HepG2 (cell line): Measurements from ENCODE around the gene MIGA2. TPM values are rescaled to one million over a fixed set of nuclear protein-coding genes. Genes with fewer than 3 reads are reported as not detected.

Source experiments
- ARID4A ChIP-seq: sonication (generic); formaldehyde crosslinking; IDR thresholded peaks from 2 replicates; pipeline ENCODE4 v1.5.0; 2020; ENCODE audit warnings: mild to moderate bottlenecking, missing genetic modification reagents, borderline replicate concordance
- ETS1 ChIP-seq: sonication (generic); formaldehyde crosslinking; IDR thresholded peaks from 2 replicates; pipeline ENCODE4 v1.4.0; 2020; ENCODE audit warnings: missing genetic modification reagents
- HDAC2 ChIP-seq: sonication (generic); formaldehyde crosslinking; IDR thresholded peaks from 2 replicates; pipeline ENCODE4 v1.4.0; 2020; ENCODE audit warnings: missing genetic modification reagents
- HIVEP1 ChIP-seq: sonication (generic); formaldehyde crosslinking; IDR thresholded peaks from 2 replicates; pipeline ENCODE4 v1.4.0; 2020; ENCODE audit warnings: mild to moderate bottlenecking, missing genetic modification reagents
- KLF16 ChIP-seq, 2 experiments: sonication (generic) in 1 of 2; formaldehyde crosslinking in 1 of 2; IDR thresholded peaks; 2 replicates each; pipeline versions ENCODE4 v1.6.1 to v1.8.0; 2016 to 2023; ENCODE audit warnings: missing genetic modification reagents in 2 of 2, missing compliant biosample characterization in 1 of 2
- MTERF4 ChIP-seq: sonication (generic); formaldehyde crosslinking; IDR thresholded peaks from 2 replicates; pipeline ENCODE4 v1.8.0; 2023; ENCODE audit warnings: mild to moderate bottlenecking, missing genetic modification reagents
- PRDM15 ChIP-seq: sonication (generic); formaldehyde crosslinking; IDR thresholded peaks from 2 replicates; pipeline ENCODE4 v1.4.0; 2020; ENCODE audit warnings: missing genetic modification reagents
- SALL1 ChIP-seq: sonication (generic); formaldehyde crosslinking; IDR thresholded peaks from 2 replicates; pipeline ENCODE4 v1.8.0; 2022; ENCODE audit warnings: mild to moderate bottlenecking, missing genetic modification reagents
- SIX4 ChIP-seq: sonication (generic); formaldehyde crosslinking; IDR thresholded peaks from 2 replicates; pipeline ENCODE4 v1.4.0; 2020; ENCODE audit warnings: missing genetic modification reagents
- SMAD9 ChIP-seq: sonication (generic); formaldehyde crosslinking; IDR thresholded peaks from 2 replicates; pipeline ENCODE4 v1.5.1; 2020; ENCODE audit warnings: mild to moderate bottlenecking, missing genetic modification reagents
- ZNF768 ChIP-seq: sonication (generic); formaldehyde crosslinking; IDR thresholded peaks from 2 replicates; pipeline ENCODE4 v1.4.0; 2020; ENCODE audit warnings: missing genetic modification reagents
- ZNF839 ChIP-seq: sonication (generic); formaldehyde crosslinking; IDR thresholded peaks from 2 replicates; pipeline ENCODE4 v1.4.0; 2020; ENCODE audit warnings: missing genetic modification reagents, mild to moderate bottlenecking, borderline replicate concordance
- polyA plus RNA-seq, 8 experiments: library from polyadenylated mRNA; depleted of rRNA in 3 of 8; stranded (reverse) in 7 of 8; unstranded in 1 of 8; fragments of >200 nt; fragmentation: Illumina TruSeq in 4 of 8; extraction: Trizol in 4 of 8; gene quantifications; 2 replicates each; pipeline versions ENCODE4 v1.2.1 to v1.2.3, GENCODE V29; 2011 to 2016; ENCODE audit warnings: low read depth in 4 of 8, missing spikeins in 1 of 8, mixed read lengths in 1 of 8; ENCODE audit not compliant: insufficient read depth in 1 of 8
- total RNA-seq, 5 experiments: library from RNA; depleted of rRNA; stranded (reverse); fragments of >200 nt; fragmentation: Illumina TruSeq; extraction: Trizol; gene quantifications; 2 replicates each; pipeline ENCODE4 v1.2.3, GENCODE V29; 2016; ENCODE audit warnings: low read depth in 1 of 5

Gene MIGA2
- total and polyA plus RNA-seq, 2 of the 13 experiments (the other 11 are each of a cell fraction or from before 2014, with no cell fraction given) = 10.8 to 17.1 TPM

GRCh38 chr9:129109952-129110739, 73.7 kb downstream of the MIGA2 start (continued):
- TF ChIP-seq ETS1 (CRISPR knock-in tag) (peak; percentile 65; the same call in 1 of the 2 replicates), HDAC2 (CRISPR knock-in tag) (peak; percentile 58; the same call in 1 of the 2 replicates), SIX4 (CRISPR knock-in tag) (peak; percentile 8; the same call in 1 of the 2 replicates), SALL1 (peak; percentile 52), ARID4A (peak; percentile 88), KLF16 (CRISPR knock-in tag; IDR thresholded peaks at IDR 0.05) (peak in 1 of 2 experiments; percentile 60; a peak in 1 of 4 replicates), MTERF4 (CRISPR knock-in tag) (peak; percentile 79), ZNF768 (CRISPR knock-in tag) (peak; percentile 62; the same call in 1 of the 2 replicates), PRDM15 (CRISPR knock-in tag) (peak; percentile 73; the same call in 1 of the 2 replicates), ZNF839 (CRISPR knock-in tag) (no peak), HIVEP1 (CRISPR knock-in tag) (peak; percentile 27; the same call in 1 of the 2 replicates), SMAD9 (CRISPR knock-in tag) (no peak)
